ENCODE results near the gene SSTR5.
"Not testable (repeated sequence)": the region's sequence is repeated elsewhere in the genome, so short reads cannot be mapped to it uniquely, and the experiment has no call there.

The SSTR5 gene

DNA sequence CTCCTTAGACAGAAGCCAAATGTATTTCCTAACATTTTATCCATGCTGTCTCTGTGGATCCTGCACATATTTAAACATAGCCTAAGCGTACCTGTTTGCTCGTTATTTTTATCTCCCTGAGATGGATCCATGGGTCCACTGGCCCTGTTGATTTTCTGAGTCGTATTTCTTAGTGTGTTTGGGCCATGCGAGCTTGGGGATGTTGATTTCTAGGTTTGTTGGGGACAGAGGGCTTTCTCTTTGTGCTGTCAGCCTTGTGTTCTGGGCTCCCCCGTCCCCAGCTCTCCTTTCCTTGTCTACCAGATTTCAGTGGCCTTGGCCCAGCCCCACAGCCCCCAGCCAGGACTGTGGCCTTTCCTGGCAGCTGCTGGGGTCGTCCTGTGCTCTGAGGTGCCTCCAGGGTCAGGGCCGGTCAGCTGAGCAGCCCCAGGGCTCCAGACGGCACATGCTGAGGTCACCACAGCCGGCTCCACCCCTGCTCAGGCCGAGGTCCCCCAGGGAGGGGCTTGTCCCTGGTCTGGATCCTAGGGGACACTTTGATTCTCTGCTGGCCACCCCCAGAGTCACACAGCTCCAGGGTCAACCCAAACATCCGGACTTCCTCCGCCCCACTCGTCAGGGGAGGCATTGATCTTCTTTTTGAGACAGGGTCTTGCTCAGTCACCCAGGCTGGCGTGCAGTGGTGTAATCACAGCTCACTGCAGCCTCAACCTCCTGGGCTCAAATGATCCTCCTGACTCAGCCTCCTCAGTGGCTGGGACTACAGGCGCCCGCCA lies 4.4 kb downstream of the SSTR5 start:
- no peak for DNase-seq

DNA sequence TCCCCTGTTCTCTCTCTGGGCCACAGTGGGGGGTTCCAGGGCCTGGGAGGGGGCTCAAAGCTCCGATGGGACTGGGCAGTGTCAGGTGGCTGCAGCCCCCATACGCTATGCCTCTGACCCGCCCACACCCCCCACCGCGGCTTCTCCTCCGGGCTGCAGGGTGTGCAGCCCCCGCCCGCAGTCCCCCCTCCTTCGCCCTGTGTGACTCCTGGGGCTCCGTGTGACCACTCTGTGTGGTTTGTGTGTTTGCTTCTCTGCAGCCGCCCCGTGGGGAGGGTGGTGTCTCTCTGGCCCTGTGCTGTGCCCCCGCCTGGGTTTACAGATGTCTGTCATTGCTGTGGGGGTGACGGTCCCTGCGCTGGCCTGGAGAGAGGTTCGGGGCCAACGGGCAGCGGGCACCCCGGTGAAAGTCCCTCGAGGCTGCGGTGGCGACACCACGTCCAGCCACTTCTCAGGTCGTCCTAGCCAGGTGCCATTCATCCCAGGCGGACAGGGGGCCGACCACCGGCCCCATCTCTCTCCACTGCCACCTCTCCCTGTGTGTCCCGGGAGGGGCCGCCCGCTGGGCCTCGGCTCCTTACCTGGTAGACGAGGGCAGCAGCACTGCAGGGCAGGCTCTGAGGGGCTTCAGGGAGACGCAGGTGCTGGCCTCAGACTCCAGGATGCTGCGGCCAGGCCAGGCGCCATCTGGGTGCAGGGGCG lies 5.5 kb downstream of the SSTR5 start:
- no peak for DNase-seq

DNA sequence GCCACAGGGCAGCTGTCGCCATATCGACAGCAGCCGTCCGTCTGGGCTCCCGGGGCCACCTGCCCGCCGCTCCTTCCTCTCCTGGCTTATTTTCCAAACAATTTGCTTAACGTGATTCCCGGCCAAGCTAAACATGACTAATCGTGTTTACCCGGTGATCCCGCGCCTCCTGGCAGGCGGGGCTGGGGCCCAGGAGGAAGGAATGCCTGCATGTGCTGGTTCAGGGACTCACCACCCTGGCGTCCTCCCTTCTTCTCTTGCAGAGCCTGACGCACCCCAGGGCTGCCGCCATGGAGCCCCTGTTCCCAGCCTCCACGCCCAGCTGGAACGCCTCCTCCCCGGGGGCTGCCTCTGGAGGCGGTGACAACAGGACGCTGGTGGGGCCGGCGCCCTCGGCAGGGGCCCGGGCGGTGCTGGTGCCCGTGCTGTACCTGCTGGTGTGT lies 6.1 kb downstream of the SSTR5 start:
- peak; percentile 3 for DNase-seq

DNA sequence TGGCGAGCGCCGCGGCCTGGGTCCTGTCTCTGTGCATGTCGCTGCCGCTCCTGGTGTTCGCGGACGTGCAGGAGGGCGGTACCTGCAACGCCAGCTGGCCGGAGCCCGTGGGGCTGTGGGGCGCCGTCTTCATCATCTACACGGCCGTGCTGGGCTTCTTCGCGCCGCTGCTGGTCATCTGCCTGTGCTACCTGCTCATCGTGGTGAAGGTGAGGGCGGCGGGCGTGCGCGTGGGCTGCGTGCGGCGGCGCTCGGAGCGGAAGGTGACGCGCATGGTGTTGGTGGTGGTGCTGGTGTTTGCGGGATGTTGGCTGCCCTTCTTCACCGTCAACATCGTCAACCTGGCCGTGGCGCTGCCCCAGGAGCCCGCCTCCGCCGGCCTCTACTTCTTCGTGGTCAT lies 6.8 kb downstream of the SSTR5 start:
- no peak for DNase-seq

- no peak for DNase-seq
These were observed 7.4 kb downstream of the SSTR5 start for GRCh38 chr16:1079786-1080525.

DNA sequence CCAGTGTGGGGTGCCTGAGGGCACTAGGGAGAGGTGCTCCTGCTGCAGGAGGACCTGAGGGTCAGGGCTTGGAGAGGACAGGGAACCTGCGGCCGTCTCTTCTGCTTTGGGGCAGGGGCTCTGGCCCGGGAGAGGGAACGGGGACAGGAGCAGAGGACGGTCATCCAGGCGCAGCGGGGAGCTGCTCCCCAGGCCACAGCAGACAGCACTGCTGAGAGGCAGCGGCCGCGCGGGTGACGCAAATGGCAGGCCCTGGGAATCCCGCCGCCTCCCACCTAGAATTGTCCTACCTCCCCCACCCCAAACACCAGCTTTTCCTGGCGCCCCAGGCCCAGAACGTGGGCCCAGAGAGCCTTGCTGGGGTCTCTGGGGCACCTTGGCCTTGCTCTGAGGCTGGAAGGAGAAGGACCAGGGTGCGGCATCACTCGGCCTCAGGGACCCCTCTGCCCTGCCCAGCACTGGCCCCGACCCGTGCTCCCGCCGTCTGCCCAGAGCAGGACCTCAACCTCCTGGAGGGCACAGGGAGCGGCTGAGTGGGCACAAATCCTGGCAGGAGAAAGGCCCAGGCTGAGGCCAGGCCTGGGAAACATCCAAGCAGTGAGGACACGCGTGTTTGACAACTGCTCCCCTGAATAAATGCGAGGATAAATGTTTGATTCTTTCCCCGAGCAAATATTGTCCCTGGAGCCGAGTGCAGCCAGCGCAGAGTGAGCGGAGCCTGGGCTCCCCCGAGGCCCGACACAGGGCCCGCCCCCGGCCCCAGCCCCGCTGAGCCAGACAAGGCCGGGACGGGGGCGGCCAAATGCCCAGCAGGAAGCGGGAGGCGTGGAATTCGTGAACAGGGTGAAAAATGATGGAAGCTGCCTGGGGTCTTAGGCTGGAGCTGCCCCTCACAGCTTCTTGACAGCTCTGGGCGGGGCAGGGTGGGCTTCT lies 8.5 kb downstream of the SSTR5 start:
- no peak for DNase-seq

DNA sequence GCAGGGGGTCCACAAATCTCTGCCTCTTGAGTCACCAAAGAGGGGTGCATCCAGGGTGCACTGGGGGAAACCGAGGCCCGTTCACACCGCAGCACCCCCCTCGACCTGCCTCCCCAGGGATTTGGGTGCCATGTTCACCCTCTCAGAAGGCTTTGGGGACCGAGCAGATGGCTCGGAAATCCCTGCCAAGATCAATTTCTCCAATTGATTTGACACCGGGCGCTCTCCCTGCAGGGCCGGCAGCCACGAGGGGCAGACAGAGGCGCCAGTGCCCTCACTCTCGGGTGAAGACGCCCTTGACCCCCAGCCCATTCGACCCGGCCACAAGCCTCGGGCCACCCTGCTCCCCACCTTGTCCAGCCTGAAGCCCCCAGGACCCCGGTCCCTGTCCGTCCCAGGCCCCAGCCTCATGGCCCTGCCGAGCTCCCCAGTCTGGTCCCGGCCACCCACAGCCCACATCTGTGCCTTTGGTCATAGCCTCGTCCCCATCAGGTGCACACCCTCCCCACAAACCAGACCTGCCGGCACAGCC lies 9.3 kb downstream of the SSTR5 start:
- DNase-seq = no peak

DNA sequence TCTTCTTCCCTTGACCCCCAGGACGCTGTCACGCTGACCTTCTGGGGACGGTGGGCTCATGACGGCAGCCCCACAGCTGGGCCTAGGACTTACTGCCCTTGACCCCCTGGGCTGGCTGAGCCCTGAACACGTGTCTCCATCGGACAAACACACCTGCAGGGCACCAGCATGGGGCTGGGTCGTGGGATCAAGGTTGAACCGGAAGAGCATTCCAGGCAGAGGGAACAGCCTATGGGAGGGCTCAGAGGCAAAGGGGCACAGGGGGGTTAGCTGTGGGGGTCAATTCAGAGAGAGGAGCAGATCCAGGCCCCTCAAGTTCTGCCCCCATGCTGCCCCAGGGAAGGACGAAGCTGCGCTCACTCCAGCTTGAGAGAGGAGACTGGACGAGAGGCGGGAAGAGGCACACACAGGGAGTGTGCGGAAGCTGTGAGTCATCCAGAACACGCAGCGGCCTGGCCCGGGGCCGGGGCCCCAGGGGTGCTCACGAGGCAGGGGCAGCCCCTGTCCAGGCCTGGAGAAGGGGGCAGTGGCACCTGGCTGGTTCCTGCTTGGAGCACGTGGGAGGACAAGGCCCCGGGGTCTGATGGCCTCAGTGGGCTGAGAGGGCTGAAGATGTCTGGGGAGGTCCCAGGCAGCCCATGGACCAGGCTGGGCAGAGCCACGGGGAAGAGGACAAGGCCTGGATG lies 9.9 kb downstream of the SSTR5 start:
- DNase-seq = no peak

DNA sequence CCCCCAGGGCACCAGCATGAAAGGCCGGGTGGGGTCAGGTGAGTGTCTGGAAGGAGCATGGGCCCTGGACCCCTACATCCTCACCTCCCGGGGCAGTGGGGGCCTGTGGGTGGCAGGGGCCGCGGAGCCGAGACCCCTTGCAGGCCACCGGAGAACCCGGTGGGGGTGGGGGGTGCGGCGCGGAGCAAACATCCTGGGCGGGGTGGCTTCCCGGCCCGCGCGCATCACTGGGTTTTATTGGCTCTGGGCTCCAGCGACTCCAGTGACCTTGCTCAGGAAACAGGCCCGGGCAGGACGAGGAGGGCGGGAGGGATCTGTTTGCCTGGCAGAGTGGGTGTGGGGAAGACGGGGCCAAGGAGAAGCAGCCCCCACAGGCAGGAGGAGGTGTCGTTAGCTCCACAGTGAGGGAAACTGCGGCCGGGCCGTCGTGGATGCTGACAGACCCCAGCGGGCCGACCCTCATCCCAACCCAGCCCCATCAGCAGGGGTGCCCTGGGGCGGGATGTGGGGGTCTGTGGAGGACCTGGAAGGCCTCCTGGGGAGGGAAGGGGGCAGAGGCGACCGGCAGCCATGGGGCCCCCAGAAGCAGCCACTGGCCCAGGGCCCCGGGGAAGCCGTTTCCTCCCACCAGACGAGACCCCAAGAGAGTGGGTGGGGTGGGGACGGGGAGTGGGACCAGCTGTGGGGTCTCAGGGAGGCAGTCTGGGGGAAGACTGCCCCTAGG lies 10.6 kb downstream of the SSTR5 start:
- no peak for DNase-seq

DNA sequence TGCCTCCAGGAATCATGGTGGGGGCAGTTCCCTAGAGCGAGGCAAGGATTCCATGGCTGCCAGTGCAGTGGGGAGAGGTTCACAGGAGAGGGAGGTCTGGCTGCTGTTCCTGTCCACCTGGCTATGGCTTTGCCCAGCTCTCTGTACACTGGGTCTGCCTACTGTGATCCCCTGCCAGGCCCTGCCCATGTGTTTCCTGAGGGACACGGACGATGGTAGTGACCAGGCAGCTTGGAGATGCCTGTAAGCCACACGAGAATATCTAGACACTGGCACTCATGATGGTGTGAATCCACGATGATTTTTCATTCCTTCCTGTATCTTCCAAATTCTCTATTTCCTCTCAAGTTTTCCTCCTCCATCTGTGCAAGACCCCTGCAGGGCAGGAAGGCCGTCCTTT lies 12.4 kb downstream of the SSTR5 start:
- DNase-seq = no peak

GRCh38 chr16:1086443-1086842 lies 13.9 kb downstream of the SSTR5 start:
- DNase-seq = not testable (repeated sequence)

GRCh38 chr16:1088295-1089170 lies 16.0 kb downstream of the SSTR5 start:
- no peak for DNase-seq

DNA sequence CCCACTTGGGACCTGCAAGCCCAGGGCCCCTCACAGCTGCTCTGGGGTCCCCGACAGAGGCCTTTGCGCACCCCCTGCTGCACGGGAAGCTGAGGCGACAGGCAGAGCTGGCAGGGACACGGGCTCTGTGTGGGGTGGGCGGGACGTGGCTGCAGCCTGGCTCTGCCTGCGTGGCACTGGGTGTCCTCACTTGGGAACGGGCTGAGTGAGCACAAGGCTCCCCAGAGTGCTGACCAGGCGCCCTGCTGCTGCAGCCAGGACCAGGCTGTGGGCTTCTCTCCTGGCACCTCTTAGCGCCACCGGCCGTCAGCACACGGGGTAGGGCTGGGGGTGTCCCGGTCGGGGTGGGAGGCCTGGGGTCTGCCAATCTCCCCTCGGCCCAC lies 16.9 kb downstream of the SSTR5 start:
- no peak for DNase-seq

GRCh38 chr16:1089822-1090619 lies 17.5 kb downstream of the SSTR5 start:
- no peak for DNase-seq

GRCh38 chr16:1090620-1091587 lies 18.4 kb downstream of the SSTR5 start:
- DNase-seq = no peak

GRCh38 chr16:1091992-1092552 lies 19.5 kb downstream of the SSTR5 start:
- no peak for DNase-seq

- not testable (repeated sequence) for DNase-seq
These were observed 20.2 kb downstream of the SSTR5 start for GRCh38 chr16:1092685-1093283.

All from NCI-H446 treated with DMSO at 0.1 percent for 48 hours (cell line).